GM18951 (cell line): Measurements from ENCODE around the gene PDCD7.

ENCODE experiments used
- POLR2A ChIP-seq: IDR thresholded peaks from 4 replicates; pipeline ENCODE4 v1.6.1; 2011; ENCODE audit warnings: mild to moderate bottlenecking; ENCODE audit not compliant: insufficient read length, insufficient read depth; ENCODE audit errors: extremely low read depth
- in situ Hi-C: fragments of 300-500 bp; cut with MboI; formaldehyde crosslinking; loops from one replicate; pipeline ENCODE4 v1.12.0; 2022; ENCODE audit warnings: low sequenced_read_pairs, mixed read lengths, inconsistent platforms; ENCODE audit not compliant: unreplicated experiment

Gene PDCD7

GRCh38 chr15:65069779-65070546 lies 63.6 kb downstream of the PDCD7 start:
- no peak for TF ChIP-seq POLR2A
- in situ Hi-C loops: no loop called here

GRCh38 chr15:65069179-65069578 lies 64.4 kb downstream of the PDCD7 start:
- in situ Hi-C loops: no loop called here
- TF ChIP-seq POLR2A: no peak

GRCh38 chr15:65068403-65068788 lies 65.2 kb downstream of the PDCD7 start:
- in situ Hi-C loops: no loop called here
- no peak for TF ChIP-seq POLR2A

GRCh38 chr15:65067645-65068402 lies 65.8 kb downstream of the PDCD7 start, which contains the start of gene RASL12:
RASL12 (minus strand) TSS chr15:65067991; CDS start chr15:65067835, 156 bp downstream.
- in situ Hi-C loops: no loop called here
- TF ChIP-seq POLR2A: no peak
